C4-2B (cell line): Measurements from ENCODE around the gene FARP2.

Experiments used
- ZFX ChIP-seq: fragments of 450-650 bp; IDR thresholded peaks from 2 replicates; pipeline ENCODE4 v1.6.1; 2017
- TF ChIP-seq, protein P1 (sequence below): fragments of 450-650 bp; conservative IDR thresholded peaks from 2 replicates; pipeline ENCODE4 v1.5.1; 2017; ENCODE audit warnings: mild to moderate bottlenecking

DNA sequence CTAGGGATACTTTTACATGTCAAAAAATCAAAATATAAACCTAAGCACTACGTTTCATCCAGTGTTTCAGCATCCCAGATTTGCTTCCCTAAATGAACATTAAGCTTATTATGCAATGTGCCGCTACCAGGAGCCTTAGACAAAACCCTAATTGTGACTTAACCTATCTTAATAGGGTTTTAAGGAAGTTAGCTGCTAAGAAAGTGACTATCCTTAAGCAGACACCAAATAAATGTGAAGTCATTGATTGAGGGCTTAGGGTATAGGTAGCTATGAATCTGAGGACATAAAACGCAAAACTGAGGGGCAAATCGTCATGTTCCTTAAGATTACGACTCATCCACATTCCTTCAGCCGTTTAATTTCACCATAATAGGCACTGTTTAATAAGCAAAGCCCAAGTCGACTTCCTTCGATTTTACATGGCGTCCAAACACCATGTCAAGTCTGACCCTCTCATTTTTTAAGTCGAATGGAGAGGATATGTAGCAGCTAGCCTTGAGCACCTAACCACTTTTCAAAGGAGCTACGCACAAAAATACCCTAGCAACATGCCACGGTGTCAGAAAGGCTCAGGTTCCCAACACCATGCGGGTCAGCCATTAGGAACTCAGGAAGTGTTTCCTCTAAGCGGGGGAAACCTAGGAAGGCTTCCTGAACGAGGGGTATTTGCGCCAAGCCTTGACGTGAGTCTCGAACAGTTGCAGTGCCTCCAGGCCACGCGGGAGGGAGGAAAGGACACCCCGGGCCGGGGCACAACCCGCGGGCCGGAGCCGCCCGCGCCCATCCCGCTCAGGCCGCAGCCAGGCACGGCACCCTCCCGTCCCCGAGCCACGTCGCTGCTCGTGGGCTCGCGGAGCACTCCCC lies 41.6 kb upstream of the FARP2 start:
- TF ChIP-seq, protein P1, sequence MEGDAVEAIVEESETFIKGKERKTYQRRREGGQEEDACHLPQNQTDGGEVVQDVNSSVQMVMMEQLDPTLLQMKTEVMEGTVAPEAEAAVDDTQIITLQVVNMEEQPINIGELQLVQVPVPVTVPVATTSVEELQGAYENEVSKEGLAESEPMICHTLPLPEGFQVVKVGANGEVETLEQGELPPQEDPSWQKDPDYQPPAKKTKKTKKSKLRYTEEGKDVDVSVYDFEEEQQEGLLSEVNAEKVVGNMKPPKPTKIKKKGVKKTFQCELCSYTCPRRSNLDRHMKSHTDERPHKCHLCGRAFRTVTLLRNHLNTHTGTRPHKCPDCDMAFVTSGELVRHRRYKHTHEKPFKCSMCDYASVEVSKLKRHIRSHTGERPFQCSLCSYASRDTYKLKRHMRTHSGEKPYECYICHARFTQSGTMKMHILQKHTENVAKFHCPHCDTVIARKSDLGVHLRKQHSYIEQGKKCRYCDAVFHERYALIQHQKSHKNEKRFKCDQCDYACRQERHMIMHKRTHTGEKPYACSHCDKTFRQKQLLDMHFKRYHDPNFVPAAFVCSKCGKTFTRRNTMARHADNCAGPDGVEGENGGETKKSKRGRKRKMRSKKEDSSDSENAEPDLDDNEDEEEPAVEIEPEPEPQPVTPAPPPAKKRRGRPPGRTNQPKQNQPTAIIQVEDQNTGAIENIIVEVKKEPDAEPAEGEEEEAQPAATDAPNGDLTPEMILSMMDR = no peak
- TF ChIP-seq ZFX = peak; percentile 81
